ENCODE results near the gene DUSP7. TPM values are rescaled to one million over a fixed set of nuclear protein-coding genes. Genes with fewer than 3 reads are reported as not detected.
A peak's percentile ranks its signal among the peaks of the same experiment; 100 is the strongest.

DUSP7 gene
- total RNA-seq (ENCODE audit: unreplicated experiment) = 9.5 TPM
- long read RNA-seq = 0 reads

DNA sequence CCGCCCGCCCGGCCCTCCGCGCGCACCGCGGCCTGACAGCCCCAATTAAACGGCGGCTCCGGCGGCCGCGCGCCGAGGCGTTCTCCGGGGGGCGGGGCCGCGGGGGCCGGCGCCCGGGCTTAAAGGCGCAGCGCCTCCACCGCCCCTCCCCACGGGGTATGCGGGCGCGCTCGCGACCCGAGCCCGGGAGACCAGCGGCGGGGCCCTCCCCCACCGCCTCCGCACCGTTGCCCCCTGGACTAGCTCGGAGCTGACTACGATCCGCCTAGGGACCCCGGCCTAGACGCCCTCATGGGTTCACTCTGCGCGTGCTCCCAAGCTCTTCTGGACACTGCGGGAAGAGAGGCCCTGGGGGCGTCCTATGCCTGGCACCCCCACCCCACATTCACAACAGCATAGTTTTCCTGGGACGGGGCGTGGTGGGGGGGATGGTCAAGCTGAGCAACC lies at the start of gene DUSP7:
Gene DUSP7, minus strand, starts transcription at position 51 of the 447 bp plus-strand sequence. CDS start 205 bp downstream, outside the sequence.
- H3K27ac Mint-ChIP-seq (ENCODE audit: unreplicated experiment) = peak within 1 kb of the TSS; percentile 85
- peaks cover 10% of the 10 kb centered on the region for H3K27me3 Mint-ChIP-seq (ENCODE audit: unreplicated experiment)
- peaks cover 10% of the 10 kb centered on the region for H3K9me3 Mint-ChIP-seq (ENCODE audit: unreplicated experiment)
- H3K4me1 Mint-ChIP-seq (ENCODE audit: low read depth, unreplicated experiment) = peaks cover 17% of the 10 kb centered on the region
- TF ChIP-seq, protein P1, sequence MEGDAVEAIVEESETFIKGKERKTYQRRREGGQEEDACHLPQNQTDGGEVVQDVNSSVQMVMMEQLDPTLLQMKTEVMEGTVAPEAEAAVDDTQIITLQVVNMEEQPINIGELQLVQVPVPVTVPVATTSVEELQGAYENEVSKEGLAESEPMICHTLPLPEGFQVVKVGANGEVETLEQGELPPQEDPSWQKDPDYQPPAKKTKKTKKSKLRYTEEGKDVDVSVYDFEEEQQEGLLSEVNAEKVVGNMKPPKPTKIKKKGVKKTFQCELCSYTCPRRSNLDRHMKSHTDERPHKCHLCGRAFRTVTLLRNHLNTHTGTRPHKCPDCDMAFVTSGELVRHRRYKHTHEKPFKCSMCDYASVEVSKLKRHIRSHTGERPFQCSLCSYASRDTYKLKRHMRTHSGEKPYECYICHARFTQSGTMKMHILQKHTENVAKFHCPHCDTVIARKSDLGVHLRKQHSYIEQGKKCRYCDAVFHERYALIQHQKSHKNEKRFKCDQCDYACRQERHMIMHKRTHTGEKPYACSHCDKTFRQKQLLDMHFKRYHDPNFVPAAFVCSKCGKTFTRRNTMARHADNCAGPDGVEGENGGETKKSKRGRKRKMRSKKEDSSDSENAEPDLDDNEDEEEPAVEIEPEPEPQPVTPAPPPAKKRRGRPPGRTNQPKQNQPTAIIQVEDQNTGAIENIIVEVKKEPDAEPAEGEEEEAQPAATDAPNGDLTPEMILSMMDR (IDR thresholded peaks at IDR 0.05; ENCODE audit: partially characterized antibody, unreplicated experiment) = no peak
- DNase-seq = peak; percentile 76
- peak within 1 kb of the TSS; percentile 93 for H3K4me3 Mint-ChIP-seq (ENCODE audit: unreplicated experiment)
- no peaks in the 10 kb centered on the region for H3K36me3 Mint-ChIP-seq (ENCODE audit: unreplicated experiment)

- H3K4me3 Mint-ChIP-seq (ENCODE audit: unreplicated experiment) = no peak overlapping the region
- H3K4me1 Mint-ChIP-seq (ENCODE audit: low read depth, unreplicated experiment) = peaks cover 16% of the 10 kb centered on the region
- H3K27me3 Mint-ChIP-seq (ENCODE audit: unreplicated experiment) = peaks cover 5% of the 10 kb centered on the region
- H3K27ac Mint-ChIP-seq (ENCODE audit: unreplicated experiment) = no peak overlapping the region
- H3K36me3 Mint-ChIP-seq (ENCODE audit: unreplicated experiment) = peaks cover 17% of the 10 kb centered on the region
- DNase-seq = no peak
- TF ChIP-seq, protein P1 (IDR thresholded peaks at IDR 0.05; ENCODE audit: partially characterized antibody, unreplicated experiment) = no peak
- H3K9me3 Mint-ChIP-seq (ENCODE audit: unreplicated experiment) = no peaks in the 10 kb centered on the region
Observed at GRCh38 chr3:52104684-52105640, 48.6 kb upstream of the DUSP7 start.

- H3K9me3 Mint-ChIP-seq (ENCODE audit: unreplicated experiment) = no peaks in the 10 kb centered on the region
- no peak for DNase-seq
- peaks cover 3% of the 10 kb centered on the region for H3K27me3 Mint-ChIP-seq (ENCODE audit: unreplicated experiment)
- no peak overlapping the region for H3K4me3 Mint-ChIP-seq (ENCODE audit: unreplicated experiment)
- H3K27ac Mint-ChIP-seq (ENCODE audit: unreplicated experiment) = no peak overlapping the region
- peaks cover 17% of the 10 kb centered on the region for H3K36me3 Mint-ChIP-seq (ENCODE audit: unreplicated experiment)
- TF ChIP-seq, protein P1 (IDR thresholded peaks at IDR 0.05; ENCODE audit: partially characterized antibody, unreplicated experiment) = no peak
- peaks cover 1% of the 10 kb centered on the region for H3K4me1 Mint-ChIP-seq (ENCODE audit: low read depth, unreplicated experiment)
Observed at GRCh38 chr3:52102934-52103333, 46.6 kb upstream of the DUSP7 start.

GRCh38 chr3:52099001-52099401 lies 42.6 kb upstream of the DUSP7 start:
- TF ChIP-seq, protein P1 (IDR thresholded peaks at IDR 0.05; ENCODE audit: partially characterized antibody, unreplicated experiment) = no peak
- no peaks in the 10 kb centered on the region for H3K9me3 Mint-ChIP-seq (ENCODE audit: unreplicated experiment)
- H3K4me3 Mint-ChIP-seq (ENCODE audit: unreplicated experiment) = no peak overlapping the region
- no peak overlapping the region for H3K27ac Mint-ChIP-seq (ENCODE audit: unreplicated experiment)
- peaks cover 3% of the 10 kb centered on the region for H3K27me3 Mint-ChIP-seq (ENCODE audit: unreplicated experiment)
- H3K36me3 Mint-ChIP-seq (ENCODE audit: unreplicated experiment) = peaks cover 17% of the 10 kb centered on the region
- no peak for DNase-seq
- no peaks in the 10 kb centered on the region for H3K4me1 Mint-ChIP-seq (ENCODE audit: low read depth, unreplicated experiment)
